Cardiac muscle cell (in vitro differentiated cells and primary cell): ENCODE data around the gene PNRC2. TPM values are rescaled to one million over a fixed set of nuclear protein-coding genes. Genes with fewer than 3 reads are reported as not detected.
"Not testable (repeated sequence)": the region's sequence is repeated elsewhere in the genome, so short reads cannot be mapped to it uniquely, and the experiment has no call there.

Experiments
- DNase-seq, 2 donors: peaks; one replicate each; pipeline versions ENCODE4 v3.0.0 to v3.0.0-alpha.2; 2010 to 2017; ENCODE audit warnings: low read depth in 1 of 2, low spot score in 1 of 2
- H3K27ac ChIP-seq: fragments of 200-600 bp; sonication (generic); 2 replicates; pipeline ENCODE4 v1.5.1; 2016
- H3K27me3 ChIP-seq: fragments of 200-600 bp; sonication (generic); 2 replicates; pipeline ENCODE4 v1.6.0; 2016; ENCODE audit warnings: control low read depth
- H3K36me3 ChIP-seq: fragments of 200-600 bp; sonication (generic); 2 replicates; pipeline ENCODE4 v1.5.1; 2016; ENCODE audit warnings: control low read depth
- H3K4me1 ChIP-seq: fragments of 200-600 bp; sonication (generic); 2 replicates; pipeline ENCODE4 v1.8.1; 2017; ENCODE audit warnings: low read depth, mild to moderate bottlenecking, mixed run types
- H3K4me3 ChIP-seq: fragments of 200-600 bp; sonication (generic); 2 replicates; pipeline ENCODE4 v1.5.1; 2016; ENCODE audit warnings: mild to moderate bottlenecking
- H3K9me3 ChIP-seq: fragments of 200-600 bp; sonication (generic); 2 replicates; pipeline ENCODE4 v1.5.1; 2017; ENCODE audit warnings: low read depth, mild to moderate bottlenecking, control low read depth
- polyA plus RNA-seq: library from polyadenylated mRNA; unstranded; fragments of >200 nt; fragmentation: Nextera tagmentation; extraction: Ambion mirVana; gene quantifications from 2 replicates; pipeline ENCODE4 v1.2.1, GENCODE V29; 2016
- total RNA-seq: library from RNA; depleted of rRNA; stranded (reverse); fragments of >200 nt; gene quantifications from 2 replicates; pipeline ENCODE4 v1.2.3, GENCODE V29; 2016
- TF ChIP-seq, protein P1 (sequence below): IDR thresholded peaks from 2 replicates; pipeline ENCODE4 v1.5.1; 2012; ENCODE audit warnings: low read depth, mild to moderate bottlenecking, low read length

PNRC2 gene
- total and polyA plus RNA-seq, 2 experiments from 2014 or later: 71.7 to 87.9 TPM

DNA sequence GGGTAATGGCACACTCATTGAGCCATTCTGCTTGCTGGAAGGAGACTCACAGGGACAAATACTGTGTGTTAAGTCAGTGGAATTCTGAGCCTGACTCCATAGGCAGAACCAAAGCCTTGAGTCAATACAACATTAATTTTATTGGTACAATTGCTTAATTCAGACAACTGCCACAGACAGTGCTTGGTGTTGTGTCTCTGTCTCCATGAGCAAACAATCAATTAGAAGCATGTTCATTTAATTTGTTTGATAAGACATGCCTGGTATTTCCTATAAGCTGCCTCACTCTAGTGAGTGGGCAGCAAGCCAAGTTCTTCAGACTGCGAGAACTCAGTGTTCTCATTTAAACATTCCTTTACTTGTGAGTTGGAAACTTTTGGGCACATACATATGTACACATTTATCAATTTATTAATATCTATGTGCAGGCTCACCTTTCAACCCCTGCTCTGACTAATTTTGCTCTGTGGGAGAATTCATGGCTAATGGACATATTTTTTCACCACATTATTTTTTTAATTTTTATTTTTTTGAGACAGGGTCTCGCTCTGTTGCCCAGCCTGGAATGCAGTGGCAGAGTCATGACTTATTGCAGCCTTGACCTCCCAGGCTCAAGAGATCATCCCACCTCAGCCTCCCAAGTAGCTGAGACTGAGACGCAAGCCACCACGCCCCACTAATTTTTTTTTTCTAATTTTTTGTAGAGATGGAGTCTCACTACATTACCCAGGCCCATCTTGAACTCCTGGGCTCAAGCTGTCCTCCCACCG lies 25.0 kb downstream of the PNRC2 start:
- no peak overlapping the region for H3K4me3 ChIP-seq
- H3K9me3 ChIP-seq: no peaks in the 10 kb centered on the region
- TF ChIP-seq, protein P1, sequence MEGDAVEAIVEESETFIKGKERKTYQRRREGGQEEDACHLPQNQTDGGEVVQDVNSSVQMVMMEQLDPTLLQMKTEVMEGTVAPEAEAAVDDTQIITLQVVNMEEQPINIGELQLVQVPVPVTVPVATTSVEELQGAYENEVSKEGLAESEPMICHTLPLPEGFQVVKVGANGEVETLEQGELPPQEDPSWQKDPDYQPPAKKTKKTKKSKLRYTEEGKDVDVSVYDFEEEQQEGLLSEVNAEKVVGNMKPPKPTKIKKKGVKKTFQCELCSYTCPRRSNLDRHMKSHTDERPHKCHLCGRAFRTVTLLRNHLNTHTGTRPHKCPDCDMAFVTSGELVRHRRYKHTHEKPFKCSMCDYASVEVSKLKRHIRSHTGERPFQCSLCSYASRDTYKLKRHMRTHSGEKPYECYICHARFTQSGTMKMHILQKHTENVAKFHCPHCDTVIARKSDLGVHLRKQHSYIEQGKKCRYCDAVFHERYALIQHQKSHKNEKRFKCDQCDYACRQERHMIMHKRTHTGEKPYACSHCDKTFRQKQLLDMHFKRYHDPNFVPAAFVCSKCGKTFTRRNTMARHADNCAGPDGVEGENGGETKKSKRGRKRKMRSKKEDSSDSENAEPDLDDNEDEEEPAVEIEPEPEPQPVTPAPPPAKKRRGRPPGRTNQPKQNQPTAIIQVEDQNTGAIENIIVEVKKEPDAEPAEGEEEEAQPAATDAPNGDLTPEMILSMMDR: no peak
- H3K27ac ChIP-seq: peak overlapping the region; percentile 49
- H3K27me3 ChIP-seq: no peaks in the 10 kb centered on the region
- peak; percentile 61 to 84 for DNase-seq
- peaks cover 13% of the 10 kb centered on the region for H3K4me1 ChIP-seq
- H3K36me3 ChIP-seq: no peaks in the 10 kb centered on the region

DNA sequence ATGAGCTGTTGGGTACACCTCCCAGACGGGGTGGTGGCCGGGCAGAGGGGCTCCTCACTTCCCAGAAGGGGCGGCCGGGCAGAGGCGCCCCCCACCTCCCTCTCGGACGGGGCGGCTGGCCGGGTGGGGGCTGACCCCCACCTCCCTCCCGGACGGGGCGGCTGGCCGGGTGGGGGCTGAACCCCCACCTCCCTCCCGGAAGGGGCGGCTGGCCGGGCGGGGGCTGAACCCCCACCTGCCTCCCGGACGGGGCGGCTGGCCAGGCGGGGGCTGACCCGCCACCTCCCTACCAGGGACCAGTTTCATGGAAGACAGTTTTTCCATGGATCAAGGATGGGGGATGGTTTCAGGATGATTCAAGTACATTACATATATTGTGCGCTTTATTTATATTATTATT lies 27.4 kb downstream of the PNRC2 start:
- DNase-seq, H3K4me1 ChIP-seq, H3K36me3 ChIP-seq, H3K4me3 ChIP-seq, H3K9me3 ChIP-seq, H3K27ac ChIP-seq, H3K27me3 ChIP-seq: not testable (repeated sequence)

DNA sequence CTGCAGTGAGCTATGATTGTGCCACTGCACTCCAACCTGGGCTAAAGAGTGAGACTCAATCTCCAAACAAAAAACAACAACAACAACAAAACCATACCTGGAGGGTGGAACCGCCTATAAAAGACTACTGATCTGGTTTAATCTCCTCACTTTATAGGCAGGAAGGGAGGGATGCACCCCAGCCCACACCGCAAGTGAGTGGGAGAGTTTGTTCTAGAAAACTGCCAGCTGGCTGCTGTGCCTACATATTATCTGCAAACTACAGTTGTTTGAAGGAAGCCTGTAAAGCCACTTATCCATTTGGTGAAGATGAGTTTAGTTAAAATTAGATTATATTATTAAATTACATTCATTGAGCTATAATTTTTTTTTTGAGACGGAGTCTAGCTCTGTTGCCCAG lies 29.6 kb downstream of the PNRC2 start:
- Histone ChIP-seq H3K27ac (no peak overlapping the region), H3K4me3 (no peak overlapping the region), H3K27me3 (no peaks in the 10 kb centered on the region), H3K4me1 (peaks cover 3% of the 10 kb centered on the region), H3K9me3 (no peaks in the 10 kb centered on the region), H3K36me3 (no peaks in the 10 kb centered on the region)
- no peak for DNase-seq
- TF ChIP-seq, protein P1: no peak

DNA sequence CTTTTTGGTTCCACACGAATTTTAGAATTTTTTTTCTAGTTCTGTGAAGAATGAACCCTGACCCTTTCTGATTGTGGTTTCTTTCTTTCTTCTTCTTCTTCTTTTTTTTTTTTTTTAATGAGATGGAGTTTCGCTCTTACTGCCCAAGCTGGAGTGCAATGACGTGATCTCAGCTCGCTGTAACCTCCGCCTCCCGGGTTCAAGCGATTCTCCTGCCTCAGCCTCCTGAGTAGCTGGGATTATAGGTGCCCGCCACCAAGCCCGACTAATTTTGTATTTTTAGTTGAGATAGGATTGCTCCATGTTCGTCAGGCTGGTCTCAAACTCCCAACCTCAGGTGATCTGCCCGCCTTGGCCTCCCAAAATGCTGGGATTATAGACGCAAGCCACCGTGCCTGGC lies 32.4 kb downstream of the PNRC2 start:
- not testable (repeated sequence) for DNase-seq, H3K4me3 ChIP-seq, H3K9me3 ChIP-seq, H3K27ac ChIP-seq, H3K4me1 ChIP-seq, H3K27me3 ChIP-seq, H3K36me3 ChIP-seq

DNA sequence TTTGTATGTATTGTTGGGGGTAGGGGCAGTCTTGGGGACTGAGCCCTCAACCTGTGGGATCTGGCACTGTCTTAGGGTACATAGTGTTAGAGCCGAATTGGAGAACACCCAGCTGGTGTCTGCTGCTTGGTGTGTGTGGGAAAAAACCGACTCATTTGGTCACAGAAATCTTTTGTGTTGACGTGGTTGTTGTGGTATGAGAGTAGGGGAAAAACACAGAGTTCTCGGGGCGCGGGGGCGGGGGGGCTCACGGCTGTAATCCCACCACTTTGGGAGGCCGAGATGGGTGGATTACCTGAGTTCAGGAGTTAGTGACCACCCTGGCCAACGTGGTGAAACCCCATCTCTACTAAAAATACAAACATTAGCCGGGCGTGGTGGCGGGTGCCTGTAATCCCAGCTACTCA lies 35.8 kb downstream of the PNRC2 start:
- Histone ChIP-seq H3K4me3 (no peak overlapping the region), H3K9me3 (no peaks in the 10 kb centered on the region), H3K4me1 (no peaks in the 10 kb centered on the region), H3K36me3 (no peaks in the 10 kb centered on the region), H3K27ac (no peak overlapping the region), H3K27me3 (no peaks in the 10 kb centered on the region)
- peak in 1 of 2 donors; percentile 74 for DNase-seq
- TF ChIP-seq, protein P1: no peak

DNA sequence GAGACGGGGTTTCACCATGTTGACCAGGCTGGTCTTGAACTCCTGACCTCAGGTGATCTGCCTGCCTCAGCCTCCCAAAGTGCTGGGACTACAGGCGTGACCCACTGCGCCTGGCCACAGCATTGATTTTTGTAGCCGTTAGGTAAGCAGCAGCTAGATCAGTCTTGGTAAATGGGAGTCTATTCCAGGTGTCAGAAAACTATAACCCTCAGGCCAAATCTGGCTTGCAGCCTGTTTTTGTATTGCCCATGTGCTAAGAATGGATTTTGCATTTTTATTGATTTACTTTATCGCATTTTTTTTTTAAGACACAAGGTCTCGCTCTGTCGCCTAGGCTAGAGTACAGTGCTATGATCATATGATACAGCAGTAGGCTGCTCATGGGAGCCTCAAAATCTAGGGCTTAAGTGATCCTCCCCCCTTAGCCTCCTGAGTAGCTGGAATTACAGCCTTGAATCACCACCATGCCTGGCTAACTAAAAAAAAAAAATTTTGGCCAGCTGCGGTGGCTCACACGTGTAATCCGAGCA lies 37.1 kb downstream of the PNRC2 start:
- Histone ChIP-seq H3K9me3 (no peaks in the 10 kb centered on the region), H3K36me3 (no peaks in the 10 kb centered on the region), H3K4me1 (no peaks in the 10 kb centered on the region), H3K27ac (no peak overlapping the region), H3K4me3 (no peak overlapping the region), H3K27me3 (no peaks in the 10 kb centered on the region)
- no peak for DNase-seq
- TF ChIP-seq, protein P1: no peak
